DMS 273 (cell line): Measurements from ENCODE around the gene LIN28A.

Source experiments
- DNase-seq: peaks from one replicate; lab custom pipeline; 2025; ENCODE audit not compliant: unreplicated experiment; lab: John Stamatoyannopoulos, UW

The LIN28A gene

DNA sequence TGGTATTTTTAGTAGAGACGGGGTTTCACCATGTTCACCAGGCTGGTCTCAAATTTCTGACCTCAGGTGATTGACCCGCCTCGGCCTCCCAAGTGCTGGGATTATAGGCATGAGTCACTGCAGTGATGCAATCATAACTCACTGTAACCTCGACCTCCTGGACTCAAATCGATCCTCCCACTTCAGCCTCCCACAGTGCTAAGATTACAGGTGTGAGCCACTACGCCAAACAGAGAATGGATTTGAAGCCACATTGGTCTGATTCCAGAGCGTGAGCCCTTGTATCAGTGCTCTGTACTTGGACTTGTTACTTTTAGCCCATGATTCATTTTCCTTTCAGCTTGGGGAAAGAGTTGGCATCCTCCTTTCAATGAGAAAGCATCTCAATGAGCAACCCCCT lies 23.2 kb upstream of the LIN28A start:
- DNase-seq = no peak

DNA sequence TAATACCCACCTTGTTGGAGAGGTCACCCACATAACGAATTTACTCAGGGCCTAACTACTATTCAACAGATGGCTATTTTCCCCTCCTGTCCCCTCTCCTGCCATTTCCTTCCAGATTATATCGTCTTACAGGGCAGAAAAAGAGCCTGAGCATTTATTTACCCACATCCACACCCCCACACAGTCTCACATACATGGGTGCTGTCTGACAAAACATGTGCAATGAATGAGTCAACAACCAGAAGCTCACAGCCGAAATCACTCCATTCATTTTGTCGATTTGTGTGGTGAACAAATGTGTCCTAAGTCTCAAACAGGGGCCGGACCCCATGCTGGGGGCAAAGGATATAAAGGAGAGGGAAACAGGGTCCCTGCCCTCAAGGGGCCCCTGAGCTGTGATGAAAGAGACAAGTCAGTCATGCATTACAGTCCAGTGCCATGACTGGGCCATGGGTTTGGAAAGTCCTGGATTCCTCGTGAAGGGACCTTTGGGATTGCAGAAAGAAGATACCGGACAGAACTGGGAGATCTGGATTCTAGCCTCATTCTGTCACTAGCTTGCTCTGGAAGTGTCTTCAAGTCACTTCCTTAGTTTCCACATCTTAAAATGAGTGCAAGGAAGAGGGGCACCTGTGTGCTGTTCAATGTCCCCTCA lies 21.7 kb upstream of the LIN28A start:
- no peak for DNase-seq

DNA sequence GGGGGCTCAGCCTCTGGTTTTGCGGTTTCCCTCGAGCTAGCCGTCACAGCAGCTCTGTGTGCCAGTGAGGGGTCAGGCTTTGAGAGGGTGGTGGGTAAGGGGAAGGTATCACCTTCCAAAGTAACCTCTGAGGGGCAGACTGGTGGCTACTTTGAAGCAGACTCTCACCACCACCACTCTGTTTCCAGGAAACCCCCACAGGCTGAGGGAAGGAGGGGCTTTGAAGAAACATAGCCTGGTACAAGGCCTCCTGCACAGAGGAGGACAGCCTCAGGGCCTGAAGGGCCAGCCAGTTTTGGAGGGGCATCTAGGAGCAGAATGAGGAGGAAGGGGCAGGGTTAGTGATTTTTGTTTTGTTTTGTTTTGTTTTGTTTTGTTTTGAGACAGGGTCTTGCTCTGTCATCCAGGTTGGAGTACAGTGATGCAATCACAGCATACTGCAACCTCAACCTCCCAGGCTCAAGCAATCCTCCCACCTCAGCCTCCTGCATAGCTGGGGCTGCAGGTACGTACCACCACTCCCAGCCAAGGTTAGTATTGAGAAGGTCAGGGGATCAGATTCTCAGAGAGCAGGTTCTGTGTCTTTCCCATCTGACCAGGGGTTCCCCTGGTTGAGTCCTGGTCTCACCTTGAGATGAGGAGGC lies 20.9 kb upstream of the LIN28A start:
- DNase-seq = no peak

DNA sequence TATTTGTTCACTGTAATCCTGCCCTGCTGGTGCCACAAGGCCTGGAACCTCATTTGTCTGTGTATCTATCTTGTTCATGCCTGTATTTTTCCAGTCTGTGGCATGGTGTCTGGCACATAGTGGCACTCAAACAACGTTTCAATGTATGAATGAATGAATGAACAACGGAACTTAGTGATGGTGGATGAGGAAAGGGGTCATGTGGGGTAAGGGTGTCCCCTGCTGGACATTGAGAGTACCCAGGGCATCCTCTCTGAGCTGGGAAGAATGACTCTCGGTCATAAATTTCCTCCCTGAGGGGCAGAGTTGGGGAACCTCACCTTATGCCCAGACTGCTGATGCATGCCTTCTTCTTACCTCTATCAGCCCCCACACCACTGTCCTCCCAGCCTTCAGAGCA lies 19.2 kb upstream of the LIN28A start:
- peak; percentile 69 for DNase-seq

DNA sequence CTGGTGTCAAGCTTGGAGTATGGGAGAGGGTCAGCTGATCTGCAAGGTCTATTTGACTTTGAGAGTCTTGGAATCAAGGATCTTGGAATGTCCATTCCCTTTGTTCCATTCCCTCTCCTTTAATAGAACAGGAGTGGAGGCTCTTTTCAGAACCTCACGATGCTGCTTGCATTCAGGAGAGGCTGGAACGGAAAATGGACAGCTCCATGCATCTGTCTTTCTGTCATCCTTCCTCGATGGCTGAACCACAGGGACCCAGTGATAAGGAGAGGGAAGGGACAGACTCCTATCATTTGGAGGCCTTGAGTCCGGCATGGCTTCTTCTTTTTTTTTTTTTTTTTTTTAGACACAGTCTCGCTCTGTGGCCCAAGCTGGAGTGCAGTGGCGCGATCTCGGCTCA lies 14.9 kb upstream of the LIN28A start:
- no peak for DNase-seq

DNA sequence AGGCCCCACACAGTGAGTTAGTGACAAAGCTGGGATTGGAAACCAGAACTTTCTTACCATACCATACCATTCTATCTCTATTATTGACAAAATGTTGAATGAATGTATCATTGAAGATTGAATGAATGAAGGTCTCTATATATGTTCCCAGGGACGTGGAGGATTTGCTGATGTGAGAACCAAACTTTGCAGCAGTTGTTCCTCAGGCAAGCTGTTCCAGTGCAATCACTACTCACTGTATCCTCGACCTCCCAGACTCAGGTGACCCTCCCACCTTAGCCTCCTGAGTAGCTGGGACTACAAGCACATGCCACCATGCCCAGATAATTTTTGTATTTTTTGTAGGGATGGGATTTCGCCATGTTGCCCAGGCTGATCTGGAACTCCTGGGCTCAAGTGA lies 11.6 kb upstream of the LIN28A start:
- DNase-seq = no peak

DNA sequence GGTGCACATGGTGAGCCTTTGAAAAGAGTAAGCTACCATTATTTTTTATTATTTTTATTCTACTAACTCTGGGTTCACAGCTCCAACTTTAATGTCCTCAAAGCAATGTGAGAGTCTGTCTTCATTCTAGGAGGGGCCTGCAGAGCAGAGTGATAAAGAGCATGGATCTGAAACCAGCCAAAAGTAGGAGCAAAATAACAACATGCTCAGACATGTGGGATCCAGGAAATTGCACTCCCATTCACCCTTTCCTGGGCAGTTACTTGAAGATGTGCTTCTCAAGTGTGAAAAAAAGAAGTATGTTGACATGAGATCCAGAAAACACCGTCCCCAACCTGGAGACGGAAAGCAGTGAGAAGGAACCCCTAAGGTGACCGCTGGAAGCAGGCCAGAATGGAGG lies 8.7 kb upstream of the LIN28A start:
- DNase-seq = no peak

DNA sequence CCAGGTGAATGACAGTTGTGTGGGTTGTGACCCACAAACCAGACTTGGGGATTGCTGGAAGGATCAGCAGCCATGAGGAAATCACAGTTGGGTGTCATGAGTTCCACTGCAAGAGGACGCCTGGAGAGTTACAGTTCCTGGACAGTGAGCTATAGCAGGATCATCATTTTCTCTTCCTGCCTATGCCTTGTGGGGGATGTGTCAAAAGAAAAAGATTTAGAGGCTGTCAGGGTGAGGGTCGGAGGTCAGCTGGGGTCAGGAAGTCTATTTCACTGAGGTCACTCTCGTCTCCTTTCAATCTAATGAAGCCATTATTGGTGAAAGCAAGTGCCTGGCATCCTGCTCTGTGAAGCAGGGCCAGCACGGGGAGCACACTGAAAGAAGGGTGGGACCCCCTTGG lies 7.0 kb upstream of the LIN28A start:
- DNase-seq = no peak

DNA sequence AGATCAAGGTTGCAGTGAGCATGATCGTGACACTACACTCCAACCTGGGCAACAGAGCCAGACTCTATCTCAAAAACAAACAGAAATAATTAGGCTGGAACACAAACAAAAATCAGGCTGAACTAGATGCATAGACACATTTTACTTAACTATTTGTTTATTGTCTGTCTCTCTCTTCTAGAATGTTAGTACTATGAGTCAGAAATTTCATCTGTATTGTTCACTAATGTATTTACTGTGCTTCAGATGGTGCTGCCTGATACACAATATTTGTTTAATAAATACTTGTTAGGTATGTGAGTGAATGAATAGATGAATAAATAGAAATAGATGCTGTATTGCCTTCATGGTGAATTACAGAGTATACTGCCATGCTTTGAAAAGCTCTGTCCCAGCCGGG lies 6.0 kb upstream of the LIN28A start:
- DNase-seq = no peak

DNA sequence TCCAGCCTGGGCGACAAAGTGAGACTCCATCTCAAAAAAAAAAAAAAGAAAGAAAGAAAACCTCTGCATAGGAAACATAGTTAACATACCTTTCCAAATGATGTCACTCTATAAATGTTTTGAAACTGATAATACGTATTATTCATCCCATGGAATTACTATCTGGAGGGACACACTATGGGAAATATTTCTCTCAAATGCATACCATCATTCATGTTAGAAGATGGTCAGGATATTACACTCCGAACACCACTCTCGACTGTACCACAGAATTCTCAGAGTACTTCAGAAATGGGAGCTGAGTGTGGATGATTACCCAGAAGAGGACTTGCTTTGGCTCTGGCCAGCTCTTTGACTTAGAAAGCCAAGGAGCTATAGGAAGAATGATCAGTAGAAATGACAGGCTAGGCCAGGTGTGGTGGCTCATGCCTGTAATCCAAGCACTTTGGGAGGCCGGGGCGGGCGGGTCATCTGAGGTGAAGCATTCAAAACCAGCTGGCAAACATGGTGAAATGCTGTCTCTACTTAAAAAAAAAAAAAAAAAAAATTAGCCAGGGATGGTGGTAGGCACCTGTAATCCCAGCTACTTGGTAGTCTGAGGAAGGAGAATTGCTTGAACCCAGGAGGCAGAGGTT lies 5.2 kb upstream of the LIN28A start:
- DNase-seq = peak; percentile 27

DNA sequence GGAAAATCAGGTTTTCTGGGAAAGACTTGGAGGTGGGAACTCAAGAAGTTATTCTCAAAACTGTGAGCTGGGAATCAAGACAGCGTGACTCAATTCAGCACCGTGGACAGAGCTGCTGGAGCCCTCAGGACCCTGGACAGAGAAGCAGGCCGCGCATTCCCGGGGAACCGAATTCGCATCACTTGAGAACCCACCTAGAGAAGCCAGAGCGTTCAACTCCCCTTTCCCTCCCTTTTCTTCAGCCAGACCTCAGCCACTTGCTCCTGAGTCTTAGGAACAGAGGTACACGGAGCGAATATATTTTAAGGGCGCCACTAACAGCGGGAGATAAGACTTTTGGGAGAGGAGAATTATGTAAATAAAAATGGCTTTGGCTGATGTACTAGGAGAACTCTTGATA lies 2.0 kb upstream of the LIN28A start:
- DNase-seq = peak; percentile 43

DNA sequence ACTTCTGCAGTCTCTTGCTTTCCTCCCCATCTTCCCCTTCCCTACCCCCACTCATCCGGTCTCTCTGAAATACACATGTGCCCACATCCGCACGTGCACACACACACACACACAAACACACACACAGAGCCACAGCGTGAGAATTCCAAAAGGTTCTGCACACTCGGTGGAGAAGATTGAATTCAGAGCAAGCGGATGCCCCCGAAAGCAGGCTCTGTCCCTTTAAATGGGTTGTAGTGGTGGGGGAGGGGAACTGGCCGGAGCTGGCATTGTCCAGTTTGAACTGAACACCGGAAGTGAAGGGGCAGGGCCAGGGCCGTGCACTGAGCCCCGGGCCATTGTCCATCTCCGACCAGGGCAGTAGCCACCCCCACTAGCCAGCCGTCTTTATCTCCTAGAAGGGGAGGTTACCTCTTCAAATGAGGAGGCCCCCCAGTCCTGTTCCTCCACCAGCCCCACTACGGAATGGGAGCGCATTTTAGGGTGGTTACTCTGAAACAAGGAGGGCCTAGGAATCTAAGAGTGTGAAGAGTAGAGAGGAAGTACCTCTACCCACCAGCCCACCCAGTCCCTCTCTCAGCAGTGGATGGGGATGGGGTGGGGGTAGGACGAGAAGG lies 1.3 kb upstream of the LIN28A start:
- no peak for DNase-seq

DNA sequence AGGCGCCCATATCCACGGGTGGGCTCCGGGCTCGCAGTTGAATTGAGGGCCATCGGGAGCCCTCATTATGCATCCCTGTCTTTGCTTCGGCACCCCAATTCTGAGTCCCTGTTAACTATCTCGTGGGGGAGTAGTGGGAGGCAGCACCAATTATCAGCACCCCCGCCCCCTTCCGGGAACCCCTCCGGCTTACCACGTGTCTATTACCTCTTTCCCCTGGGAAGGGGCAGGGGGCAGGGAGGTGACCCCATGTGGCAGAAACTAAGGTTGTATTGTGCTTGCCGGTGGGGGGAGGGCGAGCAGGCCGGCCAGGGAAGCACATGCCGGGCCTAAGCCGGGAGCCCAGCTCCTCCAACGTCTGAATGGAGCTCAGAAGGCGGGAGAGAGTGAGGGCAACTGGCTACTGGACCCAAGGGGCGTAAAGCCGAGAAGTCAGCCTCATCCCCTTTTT lies 1.0 kb downstream of the LIN28A start:
- DNase-seq = no peak

DNA sequence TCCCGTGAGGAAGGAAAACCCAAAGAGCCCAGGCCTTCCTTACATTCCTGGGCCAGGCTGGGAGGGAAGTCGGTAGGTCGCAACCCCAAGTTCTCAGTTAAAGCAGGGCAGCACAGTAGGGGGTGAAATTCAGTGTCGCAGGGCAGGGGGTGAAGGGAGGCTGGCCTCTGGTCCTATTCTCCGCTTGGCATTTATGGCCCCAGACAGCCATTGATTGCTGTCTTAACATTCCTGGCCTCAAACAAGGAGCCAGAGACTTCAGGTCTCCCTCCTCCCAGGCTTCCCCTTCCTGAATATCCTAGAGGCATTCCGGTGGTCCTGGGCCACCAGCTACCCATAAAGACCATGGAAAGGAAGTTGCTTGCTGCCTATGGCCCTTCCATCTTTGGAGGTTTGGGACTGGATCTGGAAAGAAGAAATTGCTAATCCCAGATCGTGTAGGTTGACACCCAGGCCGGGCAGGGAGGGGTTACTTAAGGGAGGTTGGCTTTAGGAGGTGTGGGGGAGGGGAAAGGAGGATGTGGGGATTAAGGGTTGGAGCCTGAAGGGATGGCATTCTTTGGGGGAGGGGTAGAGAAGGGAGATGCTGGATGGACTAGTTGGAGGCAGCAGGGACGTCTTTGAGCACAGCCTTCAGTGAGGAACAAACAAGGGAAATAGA lies 1.7 kb downstream of the LIN28A start:
- DNase-seq = no peak

DNA sequence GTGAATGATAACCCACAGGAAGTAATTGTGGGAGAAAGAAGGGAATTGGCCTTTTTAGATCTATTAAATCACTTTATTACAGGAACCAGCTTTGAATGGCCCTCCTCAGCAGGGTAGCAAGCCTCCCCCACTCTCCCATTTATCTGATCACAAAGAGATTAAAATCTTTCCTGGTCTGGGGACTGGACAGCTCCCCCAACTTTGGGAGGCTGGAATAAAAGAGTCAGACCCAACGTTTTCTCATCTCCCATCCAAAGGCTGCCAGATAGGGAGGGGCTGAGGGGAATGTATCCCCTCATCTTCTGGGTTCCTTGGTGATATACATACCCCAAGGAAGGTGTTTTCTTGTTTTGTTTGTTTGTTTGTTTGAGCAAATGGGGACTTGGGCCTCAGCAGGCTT lies 2.4 kb downstream of the LIN28A start:
- DNase-seq = no peak

DNA sequence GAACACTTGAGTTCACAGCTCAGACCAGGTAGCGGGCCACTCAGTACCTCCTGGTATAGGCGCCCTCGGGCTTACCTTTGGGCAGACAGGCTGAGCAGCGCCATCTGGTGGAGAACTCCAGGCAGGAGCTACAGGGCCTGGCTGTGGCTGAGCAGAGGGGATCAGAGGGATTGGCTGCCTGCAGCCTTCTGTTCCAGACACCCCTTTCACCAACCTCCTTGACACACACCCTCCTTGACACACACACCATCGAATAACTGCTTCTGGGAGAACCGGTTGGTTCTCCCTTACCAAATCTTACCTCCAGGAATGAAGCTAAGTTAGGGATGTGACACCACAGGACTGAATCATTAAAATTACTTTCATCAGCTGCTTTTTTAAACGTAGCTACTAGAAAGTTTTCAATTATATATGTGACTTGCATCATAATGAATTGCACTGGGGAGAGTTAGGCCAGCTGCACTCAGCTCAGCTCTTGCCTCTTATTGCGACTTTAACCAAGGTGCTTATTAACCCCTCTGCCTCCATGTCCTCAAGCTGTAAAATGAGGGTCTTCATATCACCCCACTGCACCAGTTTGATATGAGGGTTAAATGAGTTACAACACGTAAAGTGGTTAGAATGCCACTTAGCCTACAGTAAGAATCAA lies 6.6 kb downstream of the LIN28A start:
- DNase-seq = peak; percentile 86

DNA sequence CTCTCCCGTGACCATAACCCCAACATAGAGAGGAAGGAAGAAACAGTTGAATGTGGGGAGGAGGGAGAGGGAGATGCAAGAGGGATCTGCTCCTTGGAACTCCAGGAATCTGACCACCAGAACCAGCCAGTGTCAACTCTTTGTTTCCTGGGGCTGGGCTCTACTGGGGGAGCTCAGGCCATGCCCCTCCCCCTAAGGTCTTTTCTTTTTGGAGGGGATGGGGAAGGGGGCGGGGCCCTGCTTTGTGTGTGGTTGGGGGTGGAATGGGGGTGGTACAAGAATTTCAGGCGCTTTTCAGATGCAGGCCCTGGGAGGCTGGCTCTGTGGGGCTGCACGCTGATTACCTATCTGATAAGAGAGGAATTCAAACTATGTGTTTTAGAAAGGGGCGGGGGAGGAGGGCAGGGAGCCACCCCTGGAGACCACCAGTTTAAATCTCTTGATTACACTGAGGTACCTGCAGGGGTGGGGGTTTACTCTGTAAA lies 8.3 kb downstream of the LIN28A start:
- DNase-seq = no peak

DNA sequence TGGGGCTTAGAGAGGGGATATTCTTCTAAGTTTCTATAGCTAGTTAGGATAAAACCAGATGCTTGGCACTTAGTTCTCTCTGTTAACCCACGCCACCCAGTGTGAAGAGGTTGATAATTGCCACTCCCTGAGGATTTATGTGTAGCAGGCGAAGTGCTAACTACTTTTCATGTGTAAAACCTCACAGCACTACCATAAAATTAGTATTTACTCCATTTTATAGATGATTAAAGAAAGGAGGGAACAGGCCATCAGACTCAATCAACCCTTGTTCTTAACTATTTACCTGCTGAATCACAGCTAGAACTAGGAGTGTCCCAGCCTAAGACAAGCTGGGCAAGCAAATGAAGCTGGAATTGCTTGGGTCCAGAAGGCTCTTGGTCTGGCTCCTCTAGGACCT lies 8.9 kb downstream of the LIN28A start:
- no peak for DNase-seq

DNA sequence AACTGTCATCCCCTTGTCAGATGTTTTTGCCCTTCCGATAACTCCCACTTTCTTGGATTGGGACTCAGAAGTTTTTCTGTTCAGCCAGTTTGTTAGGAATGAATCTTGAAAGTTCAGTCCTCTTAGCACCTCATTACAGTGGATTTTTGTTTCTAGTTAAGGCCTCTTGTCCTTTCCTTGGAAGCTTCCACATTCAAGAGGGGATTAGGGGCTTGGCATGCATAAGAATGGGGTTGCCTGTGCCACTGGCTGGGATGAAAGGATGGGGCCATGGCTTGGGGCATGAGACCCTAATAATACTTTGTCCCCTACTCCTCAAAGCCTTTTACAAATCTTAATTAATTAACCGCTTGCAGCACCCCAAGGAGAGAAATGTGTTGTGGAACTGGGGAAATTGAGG lies 19.1 kb downstream of the LIN28A start:
- no peak for DNase-seq

DNA sequence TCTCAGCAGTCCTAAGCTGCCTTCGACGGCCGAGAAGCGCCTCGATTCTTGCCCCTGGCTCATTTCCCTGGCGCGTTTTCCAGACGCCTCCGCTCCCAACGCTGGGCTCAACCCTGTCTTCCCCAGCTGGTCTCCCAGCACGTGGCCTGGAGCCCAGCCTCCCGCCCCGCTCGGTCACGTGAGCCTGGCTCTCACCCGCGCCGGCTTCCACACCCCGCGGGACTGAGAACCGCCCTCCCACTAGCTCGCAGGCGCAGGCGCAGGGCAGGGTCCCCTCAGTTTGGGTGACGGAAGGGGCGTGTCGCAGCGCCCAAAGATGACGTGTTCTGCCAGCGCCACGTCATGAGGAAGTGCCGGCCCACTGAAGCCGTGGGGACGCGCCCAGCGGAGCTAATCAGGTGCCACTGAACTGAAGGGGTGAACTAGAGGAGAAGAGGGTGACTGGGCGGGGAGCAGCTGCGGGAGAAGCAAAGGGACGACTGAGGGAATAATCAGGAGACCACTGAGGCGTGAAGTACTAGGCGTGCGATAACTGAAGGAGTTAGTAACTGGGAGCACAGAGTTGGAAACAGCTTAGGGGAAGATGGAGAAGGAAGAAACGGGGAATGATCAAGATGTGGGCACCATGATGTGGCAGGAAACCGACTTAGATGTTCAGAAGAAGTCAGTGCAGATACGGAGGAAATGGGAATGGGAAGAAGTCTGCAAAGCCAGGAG lies 21.5 kb downstream of the LIN28A start, which contains the start of gene DHDDS:
TSS of gene DHDDS (plus strand) at position 343 of the 717 bp plus-strand sequence. CDS start 625 bp downstream, outside the sequence.
- peak; percentile 99 for DNase-seq
